OCI-LY3 (cell line): Measurements from ENCODE around the gene SCUBE3.

Experiments used
- H2AFZ ChIP-seq: fragments of 200-600, 300-600 bp; shearing (Covaris generic); 2 replicates; pipeline ENCODE4 v1.6.0; 2014; ENCODE audit warnings: antibody characterized with exemption, low read depth, low read length
- H3K27ac ChIP-seq: fragments of 200-600, 300-600 bp; sonication (generic); 2 replicates; pipeline ENCODE4 v1.5.1; 2014; ENCODE audit warnings: mild to moderate bottlenecking, low read length, moderate library complexity, mixed read lengths
- H3K27me3 ChIP-seq: fragments of 200-600, 300-600 bp; sonication (generic); 2 replicates; pipeline ENCODE4 v1.6.1; 2014; ENCODE audit warnings: low read depth, low read length, mixed read lengths
- H3K36me3 ChIP-seq: fragments of 200-600, 300-600 bp; sonication (generic); replicated peaks from 2 replicates; pipeline ENCODE3; 2014; ENCODE audit warnings: low read depth, low read length, mixed read lengths
- H3K4me1 ChIP-seq: fragments of 300-600, 200-600 bp; sonication (generic); 2 replicates; pipeline ENCODE4 v1.6.1; 2014; ENCODE audit warnings: low read length, mixed read lengths
- H3K4me2 ChIP-seq: fragments of 200-600, 300-600 bp; sonication (generic); 2 replicates; pipeline ENCODE4 v1.6.1; 2014; ENCODE audit warnings: low read length, mixed read lengths
- H3K4me3 ChIP-seq: fragments of 300-600, 200-600 bp; sonication (generic); 2 replicates; pipeline ENCODE4 v1.5.1; 2014; ENCODE audit warnings: antibody characterized with exemption, mild to moderate bottlenecking, low read length, moderate library complexity
- H3K79me2 ChIP-seq: fragments of 300-600, 200-600 bp; shearing (Covaris generic); 2 replicates; pipeline ENCODE4 v1.6.1; 2014; ENCODE audit warnings: mild to moderate bottlenecking, low read length, mixed read lengths
- H3K9ac ChIP-seq: fragments of 300-600, 200-600 bp; shearing (Covaris generic); 2 replicates; pipeline ENCODE4 v1.6.0; 2014; ENCODE audit warnings: mild to moderate bottlenecking, low read length, moderate library complexity
- H3K9me3 ChIP-seq: fragments of 200-600, 300-600 bp; shearing (Covaris generic); 2 replicates; pipeline ENCODE4 v1.6.1; 2014; ENCODE audit warnings: low read length, mixed read lengths; ENCODE audit not compliant: insufficient read depth
- H4K20me1 ChIP-seq: fragments of 200-600, 300-600 bp; sonication (generic); 2 replicates; pipeline ENCODE4 v1.6.1; 2016; ENCODE audit warnings: low read length, mixed read lengths; ENCODE audit not compliant: insufficient read depth
- EZH2phosphoT487 ChIP-seq: fragments of 200-600 bp; shearing (Covaris generic); IDR thresholded peaks from 2 replicates; pipeline ENCODE4 v1.6.1; 2018; ENCODE audit warnings: antibody characterized with exemption, mixed run types, low read depth
- TF ChIP-seq, protein P1 (sequence below): fragments of 200-600, 300-600 bp; sonication (generic); IDR thresholded peaks from 2 replicates; pipeline ENCODE4 v1.5.1; 2014; ENCODE audit warnings: antibody characterized with exemption, low read length, low read depth

SCUBE3 gene

DNA sequence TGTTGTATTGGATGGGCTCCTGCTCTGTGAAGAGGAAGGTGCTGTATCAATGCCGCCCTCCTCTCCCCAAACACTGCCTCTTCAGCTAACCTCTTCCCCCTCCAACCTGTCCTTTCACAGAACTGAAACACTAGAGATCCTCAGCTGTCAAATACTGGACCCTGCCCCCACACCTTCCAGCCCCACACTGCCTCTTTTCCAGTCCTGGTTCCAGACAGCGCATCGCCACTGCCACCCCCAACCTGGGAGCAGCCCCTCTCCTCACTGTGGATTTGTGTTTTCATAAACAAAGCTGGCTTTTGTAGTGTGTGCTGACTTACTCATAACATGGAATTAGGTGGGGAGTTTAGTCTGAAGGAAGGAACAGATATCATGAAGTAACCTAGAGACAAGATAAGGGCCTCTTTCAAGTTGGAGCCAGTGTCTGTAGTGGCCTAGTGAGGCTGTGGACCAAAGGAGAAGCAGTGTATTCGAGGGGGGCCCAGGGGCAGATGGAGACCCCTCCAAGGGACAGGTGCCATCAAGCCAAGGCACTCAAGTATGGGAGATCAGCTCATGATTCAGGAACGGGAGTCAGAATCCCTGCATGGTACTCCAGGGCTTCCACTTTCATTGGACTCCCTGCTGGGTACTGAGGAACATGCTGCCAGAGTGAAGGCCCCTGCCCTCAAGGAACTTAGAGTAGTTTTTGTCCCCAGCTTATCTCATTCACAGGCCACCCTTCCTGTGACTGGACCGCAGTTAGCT, 2.1 kb downstream of the SCUBE3 start:
- TF ChIP-seq, protein P1, sequence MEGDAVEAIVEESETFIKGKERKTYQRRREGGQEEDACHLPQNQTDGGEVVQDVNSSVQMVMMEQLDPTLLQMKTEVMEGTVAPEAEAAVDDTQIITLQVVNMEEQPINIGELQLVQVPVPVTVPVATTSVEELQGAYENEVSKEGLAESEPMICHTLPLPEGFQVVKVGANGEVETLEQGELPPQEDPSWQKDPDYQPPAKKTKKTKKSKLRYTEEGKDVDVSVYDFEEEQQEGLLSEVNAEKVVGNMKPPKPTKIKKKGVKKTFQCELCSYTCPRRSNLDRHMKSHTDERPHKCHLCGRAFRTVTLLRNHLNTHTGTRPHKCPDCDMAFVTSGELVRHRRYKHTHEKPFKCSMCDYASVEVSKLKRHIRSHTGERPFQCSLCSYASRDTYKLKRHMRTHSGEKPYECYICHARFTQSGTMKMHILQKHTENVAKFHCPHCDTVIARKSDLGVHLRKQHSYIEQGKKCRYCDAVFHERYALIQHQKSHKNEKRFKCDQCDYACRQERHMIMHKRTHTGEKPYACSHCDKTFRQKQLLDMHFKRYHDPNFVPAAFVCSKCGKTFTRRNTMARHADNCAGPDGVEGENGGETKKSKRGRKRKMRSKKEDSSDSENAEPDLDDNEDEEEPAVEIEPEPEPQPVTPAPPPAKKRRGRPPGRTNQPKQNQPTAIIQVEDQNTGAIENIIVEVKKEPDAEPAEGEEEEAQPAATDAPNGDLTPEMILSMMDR, result no peak
- TF ChIP-seq EZH2phosphoT487, result no peak
- H3K4me3 ChIP-seq, result no peak overlapping the region

DNA sequence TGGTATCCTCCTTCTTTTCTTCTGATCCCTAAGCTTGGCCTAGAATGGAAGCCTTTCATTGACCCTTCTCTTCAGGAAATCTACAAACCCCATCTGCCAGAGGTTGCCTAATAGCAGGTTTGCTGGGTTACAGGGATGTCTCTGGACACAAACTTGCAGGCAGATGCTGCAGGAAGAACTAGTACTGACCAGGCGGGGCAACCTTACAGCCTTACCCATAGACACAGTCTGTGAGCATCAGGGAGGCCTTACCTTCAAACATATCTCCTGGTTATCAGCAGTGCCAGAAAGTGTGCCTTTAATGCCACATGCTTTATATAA, 2.6 kb downstream of the SCUBE3 start:
- no peaks in the 10 kb centered on the region for H3K79me2 ChIP-seq
- no peaks in the 10 kb centered on the region for H4K20me1 ChIP-seq
- H3K4me2 ChIP-seq, result no peak overlapping the region
- no peaks in the 10 kb centered on the region for H3K27me3 ChIP-seq
- no peak for TF ChIP-seq EZH2phosphoT487
- TF ChIP-seq, protein P1, result no peak
- no peaks in the 10 kb centered on the region for H3K9me3 ChIP-seq
- H3K4me3 ChIP-seq, result no peak overlapping the region
- H3K4me1 ChIP-seq, result no peaks in the 10 kb centered on the region
- H3K9ac ChIP-seq, result no peak overlapping the region
- no peak overlapping the region for H3K27ac ChIP-seq
- no peaks in the 10 kb centered on the region for H3K36me3 ChIP-seq
- H2AFZ ChIP-seq, result no peak overlapping the region

More for the DNA sequence above, 2.1 kb downstream of the SCUBE3 start:
- H3K79me2 ChIP-seq, result no peaks in the 10 kb centered on the region
- no peaks in the 10 kb centered on the region for H3K9me3 ChIP-seq
- no peaks in the 10 kb centered on the region for H4K20me1 ChIP-seq
- no peak overlapping the region for H3K9ac ChIP-seq
- no peaks in the 10 kb centered on the region for H3K27me3 ChIP-seq
- no peaks in the 10 kb centered on the region for H3K36me3 ChIP-seq
- no peak overlapping the region for H3K4me2 ChIP-seq
- no peaks in the 10 kb centered on the region for H3K4me1 ChIP-seq
- no peak overlapping the region for H2AFZ ChIP-seq
- H3K27ac ChIP-seq, result no peak overlapping the region

DNA sequence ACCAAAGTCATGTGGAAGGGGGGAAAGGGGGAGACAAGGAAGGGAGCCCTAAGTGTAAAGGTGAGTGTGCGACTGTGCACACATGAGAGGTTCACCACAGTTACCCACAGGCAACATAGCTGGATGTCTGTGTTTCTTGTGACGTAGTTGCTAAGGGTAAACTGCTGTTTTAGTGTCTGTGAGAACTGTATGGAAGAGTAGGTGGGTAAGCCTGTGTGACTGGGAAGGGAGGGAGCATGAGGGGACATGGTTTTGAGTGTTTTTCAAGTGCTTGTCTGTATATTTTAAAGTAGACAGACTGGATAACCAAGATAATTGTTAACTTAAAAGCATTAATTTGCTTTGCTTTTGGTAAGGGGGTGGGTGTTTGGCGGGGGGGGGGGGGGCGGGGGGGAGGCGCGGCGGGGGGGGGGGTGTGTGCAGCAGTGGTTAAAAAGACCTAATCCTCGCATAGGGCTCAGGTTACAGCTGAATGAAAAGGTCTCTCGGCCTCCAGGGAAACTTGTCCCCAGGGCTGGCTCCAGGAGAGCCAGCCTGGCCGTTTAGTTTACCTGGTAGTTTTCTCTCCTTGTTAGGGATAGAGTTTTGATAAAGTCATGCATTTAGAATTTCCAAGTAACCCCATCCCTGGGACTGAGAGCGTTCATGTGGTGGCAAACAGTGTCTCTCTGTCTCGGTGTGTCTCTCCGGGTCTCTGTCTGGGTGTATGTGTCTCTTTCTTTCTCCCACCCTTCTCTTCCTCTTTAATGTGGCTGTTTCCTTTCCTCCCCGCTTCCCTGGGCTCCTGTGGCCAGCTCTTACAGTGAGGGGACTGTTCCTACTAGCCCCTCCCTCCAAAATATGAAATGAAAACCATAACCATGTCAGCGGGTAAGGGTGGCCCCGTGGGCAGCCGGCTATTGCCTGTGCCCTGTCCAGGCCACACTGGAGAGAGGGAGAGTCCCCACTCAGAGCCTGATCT, 3.4 kb downstream of the SCUBE3 start:
- H3K4me2 ChIP-seq, result no peak overlapping the region
- TF ChIP-seq EZH2phosphoT487, result no peak
- TF ChIP-seq, protein P1, result no peak
- no peaks in the 10 kb centered on the region for H3K36me3 ChIP-seq
- no peak overlapping the region for H3K9ac ChIP-seq
- no peaks in the 10 kb centered on the region for H3K27me3 ChIP-seq
- H4K20me1 ChIP-seq, result no peaks in the 10 kb centered on the region
- no peak overlapping the region for H3K4me3 ChIP-seq
- no peak overlapping the region for H2AFZ ChIP-seq
- no peaks in the 10 kb centered on the region for H3K79me2 ChIP-seq
- H3K4me1 ChIP-seq, result no peaks in the 10 kb centered on the region
- H3K27ac ChIP-seq, result no peak overlapping the region
- H3K9me3 ChIP-seq, result no peaks in the 10 kb centered on the region

DNA sequence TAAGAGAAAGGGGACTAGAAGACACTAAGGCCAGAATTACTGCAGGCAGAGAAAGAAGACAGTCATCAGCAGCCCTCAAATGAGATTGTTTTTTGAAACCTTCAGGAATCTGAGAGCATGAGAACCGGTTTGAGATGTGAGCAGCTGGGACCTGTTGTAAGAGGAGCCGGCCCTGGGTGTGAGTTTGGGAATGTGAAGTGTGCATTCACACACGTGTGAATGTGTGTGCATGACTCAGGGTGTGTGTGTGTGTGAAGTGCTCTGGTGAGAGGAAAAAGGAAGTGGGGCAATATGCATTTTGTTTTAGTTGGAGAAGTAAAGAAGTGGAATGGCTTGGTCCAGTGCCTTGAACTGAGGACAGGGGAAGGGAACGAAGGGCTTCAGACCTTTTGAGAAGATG, 4.3 kb downstream of the SCUBE3 start:
- no peaks in the 10 kb centered on the region for H3K27me3 ChIP-seq
- no peaks in the 10 kb centered on the region for H4K20me1 ChIP-seq
- no peaks in the 10 kb centered on the region for H3K79me2 ChIP-seq
- no peaks in the 10 kb centered on the region for H3K9me3 ChIP-seq
- H2AFZ ChIP-seq, result no peak overlapping the region
- no peak overlapping the region for H3K4me2 ChIP-seq
- H3K27ac ChIP-seq, result no peak overlapping the region
- no peaks in the 10 kb centered on the region for H3K4me1 ChIP-seq
- TF ChIP-seq, protein P1, result no peak
- TF ChIP-seq EZH2phosphoT487, result no peak
- no peak overlapping the region for H3K4me3 ChIP-seq
- no peak overlapping the region for H3K9ac ChIP-seq
- no peaks in the 10 kb centered on the region for H3K36me3 ChIP-seq
